Neutrophil (primary cell): ENCODE results near the gene PIGB.
"Not testable (repeated sequence)": the region's sequence is repeated elsewhere in the genome, so short reads cannot be mapped to it uniquely, and the experiment has no call there.

Source experiments
- H3K27ac ChIP-seq: fragments of 200-600 bp; sonication (generic); 2 replicates; pipeline ENCODE4 v1.5.1; 2016; ENCODE audit warnings: mild to moderate bottlenecking, moderate library complexity
- H3K27me3 ChIP-seq: fragments of 200-600 bp; sonication (generic); 2 replicates; pipeline ENCODE4 v1.6.0; 2016; ENCODE audit warnings: mild to moderate bottlenecking
- H3K36me3 ChIP-seq: fragments of 200-600 bp; sonication (generic); 2 replicates; pipeline ENCODE4 v1.5.1; 2017
- H3K4me1 ChIP-seq, 2 experiments: fragments of 200-600 bp in 1 of 2; sonication (generic) in 1 of 2; 1 replicate in 1 of 2; 2 replicates in 1 of 2; pipeline versions ENCODE4 v1.5.1 to v1.6.1; 2013 to 2016; ENCODE audit warnings: low read depth in 1 of 2, low read length in 1 of 2, mild to moderate bottlenecking in 1 of 2, moderate library complexity in 1 of 2; ENCODE audit not compliant: control insufficient read depth in 1 of 2, insufficient read depth in 1 of 2
- H3K4me3 ChIP-seq, 2 experiments: fragments of 200-600 bp in 1 of 2; sonication (generic) in 1 of 2; 1 replicate in 1 of 2; 2 replicates in 1 of 2; pipeline ENCODE4 v1.5.1; 2013 to 2016; ENCODE audit warnings: low read depth in 1 of 2, low read length in 1 of 2, mild to moderate bottlenecking in 1 of 2, moderate library complexity in 1 of 2
- H3K9me3 ChIP-seq: fragments of 200-600 bp; sonication (generic); 2 replicates; pipeline ENCODE4 v1.5.1; 2016
- TF ChIP-seq, protein P1 (sequence below): fragments of 200-600 bp; sonication (generic); IDR thresholded peaks from 2 replicates; pipeline ENCODE4 v1.5.1; 2016; ENCODE audit warnings: antibody characterized with exemption

The PIGB gene

DNA sequence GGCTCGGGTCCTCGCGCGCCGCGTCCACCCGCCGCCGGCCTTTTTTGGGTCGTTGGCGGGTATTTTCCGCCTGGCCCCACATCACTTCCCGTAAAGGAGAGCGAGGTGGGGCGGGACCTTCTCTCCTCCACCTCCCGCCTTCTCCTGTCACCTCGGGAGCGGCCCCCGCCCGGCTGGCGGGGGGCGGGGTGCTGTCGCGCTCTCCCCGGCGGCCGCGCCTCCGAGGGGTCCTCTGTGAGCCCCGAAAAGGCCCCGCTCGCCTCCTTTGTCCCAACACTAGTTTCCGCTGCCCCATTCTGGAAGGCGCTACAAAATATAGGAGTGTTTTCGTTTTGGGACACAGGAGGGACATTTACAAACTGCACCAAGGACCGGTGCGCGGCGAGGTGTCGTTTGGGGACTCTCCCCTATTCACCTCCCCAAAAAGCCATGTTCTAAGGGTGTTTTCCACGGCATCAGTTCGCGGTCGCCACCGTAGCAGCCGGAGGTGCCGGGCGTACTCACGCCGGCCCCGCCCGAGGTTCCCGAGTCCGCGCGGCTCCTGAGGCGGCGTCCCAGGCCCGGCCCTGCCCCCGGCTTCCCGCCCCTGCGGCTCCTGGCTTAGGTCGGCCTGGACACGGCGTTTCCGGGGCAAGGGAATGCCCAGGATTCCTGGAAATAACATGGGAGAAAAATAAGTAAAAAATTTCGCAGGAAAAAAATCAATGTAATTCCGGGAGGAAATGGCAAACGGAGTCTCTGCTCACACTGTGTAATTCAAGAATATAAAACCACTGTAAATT, 29.1 kb upstream of the PIGB start, which contains the start of gene RAB27A:
RAB27A (minus strand) TSS at position 68 of the 782 bp plus-strand sequence. CDS start 54,879 bp downstream, outside the sequence.
- Histone ChIP-seq H3K36me3 (peaks cover 9% of the 10 kb centered on the region), H3K4me1 (peaks cover 81 to 87% of the 10 kb centered on the region in 2 experiments), H3K4me3 (peak within 1 kb of the TSS; percentile 78 to 83), H3K27me3 (no peaks in the 10 kb centered on the region), H3K27ac (peak within 1 kb of the TSS; percentile 96), H3K9me3 (no peaks in the 10 kb centered on the region)
- TF ChIP-seq, protein P1, sequence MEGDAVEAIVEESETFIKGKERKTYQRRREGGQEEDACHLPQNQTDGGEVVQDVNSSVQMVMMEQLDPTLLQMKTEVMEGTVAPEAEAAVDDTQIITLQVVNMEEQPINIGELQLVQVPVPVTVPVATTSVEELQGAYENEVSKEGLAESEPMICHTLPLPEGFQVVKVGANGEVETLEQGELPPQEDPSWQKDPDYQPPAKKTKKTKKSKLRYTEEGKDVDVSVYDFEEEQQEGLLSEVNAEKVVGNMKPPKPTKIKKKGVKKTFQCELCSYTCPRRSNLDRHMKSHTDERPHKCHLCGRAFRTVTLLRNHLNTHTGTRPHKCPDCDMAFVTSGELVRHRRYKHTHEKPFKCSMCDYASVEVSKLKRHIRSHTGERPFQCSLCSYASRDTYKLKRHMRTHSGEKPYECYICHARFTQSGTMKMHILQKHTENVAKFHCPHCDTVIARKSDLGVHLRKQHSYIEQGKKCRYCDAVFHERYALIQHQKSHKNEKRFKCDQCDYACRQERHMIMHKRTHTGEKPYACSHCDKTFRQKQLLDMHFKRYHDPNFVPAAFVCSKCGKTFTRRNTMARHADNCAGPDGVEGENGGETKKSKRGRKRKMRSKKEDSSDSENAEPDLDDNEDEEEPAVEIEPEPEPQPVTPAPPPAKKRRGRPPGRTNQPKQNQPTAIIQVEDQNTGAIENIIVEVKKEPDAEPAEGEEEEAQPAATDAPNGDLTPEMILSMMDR, result no peak

GRCh38 chr15:55290528-55291057, 28.4 kb upstream of the PIGB start:
- H3K36me3 ChIP-seq, result peaks cover 9% of the 10 kb centered on the region
- no peaks in the 10 kb centered on the region for H3K27me3 ChIP-seq
- peak overlapping the region; percentile 96 for H3K27ac ChIP-seq
- TF ChIP-seq, protein P1, result peak; percentile 82
- peak overlapping the region; percentile 78 to 83 for H3K4me3 ChIP-seq
- H3K9me3 ChIP-seq, result no peaks in the 10 kb centered on the region
- H3K4me1 ChIP-seq, result peaks cover 81 to 87% of the 10 kb centered on the region in 2 experiments

DNA sequence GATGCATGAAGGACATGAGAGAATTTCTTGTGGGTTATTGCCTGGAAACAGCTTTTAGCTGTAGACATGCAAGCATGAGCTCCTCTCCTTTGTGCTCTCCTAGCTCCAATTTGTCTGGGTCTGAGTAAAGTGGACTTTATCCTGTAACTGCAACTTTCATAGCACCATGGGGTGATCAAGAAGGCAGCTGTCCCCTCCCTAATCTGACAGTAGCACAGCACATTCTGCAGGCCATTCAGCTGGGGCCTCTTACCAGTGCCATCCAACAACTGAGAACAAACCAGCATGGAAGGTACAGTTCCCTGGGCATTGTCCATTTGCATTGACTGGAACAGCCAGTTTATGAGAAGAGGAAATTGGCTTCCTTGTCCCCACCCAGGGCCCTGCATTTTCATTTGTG, 21.7 kb upstream of the PIGB start:
- Histone ChIP-seq H3K27me3 (no peaks in the 10 kb centered on the region), H3K9me3 (no peaks in the 10 kb centered on the region), H3K4me3 (no peak overlapping the region), H3K27ac (peak overlapping the region; percentile 46), H3K36me3 (no peaks in the 10 kb centered on the region), H3K4me1 (peaks cover 47 to 58% of the 10 kb centered on the region in 2 experiments)
- TF ChIP-seq, protein P1, result no peak

DNA sequence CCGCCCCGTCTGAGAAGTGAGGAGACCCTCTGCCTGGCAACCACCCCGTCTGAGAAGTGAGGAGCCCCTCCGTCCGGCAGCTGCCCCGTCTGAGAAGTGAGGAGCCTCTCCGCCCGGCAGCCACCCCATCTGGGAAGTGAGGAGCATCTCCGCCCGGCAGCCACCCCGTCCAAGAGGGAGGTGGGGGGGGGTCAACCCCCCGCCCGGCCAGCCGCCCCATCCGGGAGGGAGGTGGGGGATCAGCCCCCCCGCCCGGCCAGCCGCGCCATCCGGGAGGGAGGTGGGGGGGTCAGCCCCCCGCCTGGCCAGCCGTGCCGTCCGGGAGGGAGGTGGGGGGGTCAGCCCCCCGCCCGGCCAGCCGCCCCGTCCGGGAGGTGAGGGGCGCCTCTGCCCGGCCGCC, 16.2 kb upstream of the PIGB start:
- H3K4me3 ChIP-seq, H3K4me1 ChIP-seq, H3K27ac ChIP-seq, H3K9me3 ChIP-seq, H3K27me3 ChIP-seq: not testable (repeated sequence)
- peaks cover 33% of the 10 kb centered on the region for H3K36me3 ChIP-seq

DNA sequence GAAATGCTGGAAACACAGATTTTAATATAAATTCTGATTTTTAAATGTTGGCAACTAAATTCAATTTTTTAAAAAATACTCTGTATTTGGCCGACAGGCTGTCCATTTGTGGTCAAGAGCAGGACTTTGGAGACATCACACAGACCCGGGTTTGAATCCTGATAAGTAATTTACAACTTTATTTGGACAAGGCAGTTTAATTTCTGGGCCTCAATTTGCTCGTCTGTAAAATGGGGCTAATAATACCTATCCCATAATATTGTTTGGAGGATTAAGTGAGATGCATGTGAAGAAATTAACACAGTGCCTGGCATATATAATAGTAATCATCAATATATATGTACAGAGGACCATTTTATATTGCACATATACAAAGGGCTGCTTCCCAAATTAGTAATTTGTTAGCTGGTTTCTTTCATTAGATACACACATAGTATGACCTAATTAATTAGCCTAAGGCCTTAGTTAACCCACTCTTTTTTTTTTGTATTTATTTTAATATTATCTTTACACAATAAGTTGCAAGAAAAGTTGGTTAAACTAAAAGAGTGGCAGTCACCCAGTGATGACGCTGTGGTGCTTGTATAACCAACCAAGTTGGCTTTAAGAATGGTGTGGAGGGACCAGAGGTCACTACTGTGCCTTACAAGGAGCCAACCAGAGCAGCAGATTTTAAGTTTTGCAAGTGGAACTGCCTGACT, 665 bp downstream of the PIGB start:
- TF ChIP-seq, protein P1, result no peak
- peak overlapping the region; percentile 96 for H3K27ac ChIP-seq
- H3K9me3 ChIP-seq, result no peaks in the 10 kb centered on the region
- no peaks in the 10 kb centered on the region for H3K27me3 ChIP-seq
- H3K4me3 ChIP-seq, result peak overlapping the region; percentile 77 to 98
- peaks cover 75 to 81% of the 10 kb centered on the region in 2 experiments for H3K4me1 ChIP-seq
- peaks cover 10% of the 10 kb centered on the region for H3K36me3 ChIP-seq

DNA sequence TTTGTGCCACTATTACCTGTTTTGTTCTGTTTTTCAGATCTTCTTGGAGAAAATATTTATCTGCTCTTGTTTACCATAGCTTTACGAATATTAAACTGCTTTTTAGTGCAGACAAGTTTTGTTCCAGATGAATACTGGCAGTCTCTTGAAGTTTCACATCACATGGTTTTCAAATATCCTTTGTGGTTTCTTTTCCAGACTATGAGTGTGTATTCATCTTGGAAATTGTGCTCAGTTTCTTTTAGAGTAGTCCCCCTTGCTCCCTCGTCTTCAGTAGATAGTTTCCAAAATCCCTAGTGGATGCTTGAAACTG, 1.2 kb downstream of the PIGB start:
- H3K4me3 ChIP-seq, result peak overlapping the region; percentile 77 to 98
- H3K9me3 ChIP-seq, result no peaks in the 10 kb centered on the region
- TF ChIP-seq, protein P1, result no peak
- peaks cover 15% of the 10 kb centered on the region for H3K36me3 ChIP-seq
- no peaks in the 10 kb centered on the region for H3K27me3 ChIP-seq
- peaks cover 77 to 81% of the 10 kb centered on the region in 2 experiments for H3K4me1 ChIP-seq
- H3K27ac ChIP-seq, result peak overlapping the region; percentile 96
